HUES6 (cell line): ENCODE measurements around the gene RASL10A.

Experiments
- H3K27ac ChIP-seq: 2 replicates; pipeline ENCODE4 v1.7.0; 2013; ENCODE audit warnings: low read depth, mild to moderate bottlenecking, low read length, inconsistent platforms
- H3K27me3 ChIP-seq: 2 replicates; pipeline ENCODE4 v1.6.1; 2013; ENCODE audit warnings: low read length; ENCODE audit not compliant: control insufficient read depth, insufficient read depth
- H3K36me3 ChIP-seq: 2 replicates; pipeline ENCODE4 v1.6.1; 2013; ENCODE audit warnings: low read length; ENCODE audit not compliant: control insufficient read depth, insufficient read depth
- H3K4me1 ChIP-seq: 2 replicates; pipeline ENCODE4 v1.6.1; 2013; ENCODE audit warnings: low read length; ENCODE audit not compliant: control insufficient read depth, insufficient read depth
- H3K4me3 ChIP-seq: 2 replicates; pipeline ENCODE4 v1.5.1; 2013; ENCODE audit warnings: low read depth, low read length
- H3K9ac ChIP-seq: one replicate; pipeline ENCODE4 v1.6.1; 2013; ENCODE audit warnings: mild to moderate bottlenecking, low read length
- H3K9me3 ChIP-seq: 2 replicates; pipeline ENCODE4 v1.6.1; 2013; ENCODE audit warnings: low read depth, low read length; ENCODE audit not compliant: control insufficient read depth, insufficient read depth

Gene RASL10A

GRCh38 chr22:29309332-29310064 is 6.0 kb downstream of the RASL10A start:
- H3K9me3 ChIP-seq: no peaks in the 10 kb centered on the region
- H3K4me1 ChIP-seq: peaks cover 36% of the 10 kb centered on the region
- H3K27ac ChIP-seq: no peak overlapping the region
- H3K9ac ChIP-seq: no peak overlapping the region
- H3K36me3 ChIP-seq: no peaks in the 10 kb centered on the region
- H3K27me3 ChIP-seq: peaks cover 18% of the 10 kb centered on the region
- H3K4me3 ChIP-seq: no peak overlapping the region

GRCh38 chr22:29308791-29309262 is 6.7 kb downstream of the RASL10A start:
- H3K36me3 ChIP-seq: no peaks in the 10 kb centered on the region
- no peak overlapping the region for H3K9ac ChIP-seq
- peaks cover 29% of the 10 kb centered on the region for H3K4me1 ChIP-seq
- H3K27me3 ChIP-seq: peaks cover 12% of the 10 kb centered on the region
- no peaks in the 10 kb centered on the region for H3K9me3 ChIP-seq
- no peak overlapping the region for H3K27ac ChIP-seq
- no peak overlapping the region for H3K4me3 ChIP-seq

GRCh38 chr22:29308148-29308790 is 7.2 kb downstream of the RASL10A start:
- H3K36me3 ChIP-seq: no peaks in the 10 kb centered on the region
- H3K4me3 ChIP-seq: no peak overlapping the region
- no peaks in the 10 kb centered on the region for H3K9me3 ChIP-seq
- H3K4me1 ChIP-seq: peaks cover 29% of the 10 kb centered on the region
- no peak overlapping the region for H3K27ac ChIP-seq
- H3K9ac ChIP-seq: no peak overlapping the region
- H3K27me3 ChIP-seq: peaks cover 6% of the 10 kb centered on the region

GRCh38 chr22:29307596-29308147 is 7.8 kb downstream of the RASL10A start:
- Histone ChIP-seq H3K9me3 (no peaks in the 10 kb centered on the region), H3K4me1 (peaks cover 29% of the 10 kb centered on the region), H3K27ac (peak overlapping the region; percentile 18; the same call in 1 of the 2 replicates), H3K9ac (peak overlapping the region; percentile 82), H3K4me3 (peak overlapping the region; percentile 71), H3K36me3 (no peaks in the 10 kb centered on the region), H3K27me3 (0 out of 2 replicates have a peak, but pooled peaks cover under 1% of the 10 kb centered on the region)

GRCh38 chr22:29306835-29307595 is 8.5 kb downstream of the RASL10A start:
- Histone ChIP-seq H3K27ac (peak overlapping the region; percentile 98; the same call in 1 of the 2 replicates), H3K4me1 (peaks cover 29% of the 10 kb centered on the region), H3K4me3 (peak overlapping the region; percentile 71)

GRCh38 chr22:29306175-29306834 is 9.2 kb downstream of the RASL10A start, which contains the start of gene GAS2L1:
Gene GAS2L1, plus strand, starts transcription at chr22:29306650. Its CDS starts 1,456 bp downstream, at chr22:29308106.
- Histone ChIP-seq H3K27me3 (no peaks in the 10 kb centered on the region), H3K9ac (peak within 1 kb of the TSS; percentile 84), H3K36me3 (no peaks in the 10 kb centered on the region), H3K4me1 (peaks cover 29% of the 10 kb centered on the region), H3K4me3 (peak within 1 kb of the TSS; percentile 71), H3K27ac (peak within 1 kb of the TSS; percentile 98; the same call in 1 of the 2 replicates), H3K9me3 (no peaks in the 10 kb centered on the region)

More at GRCh38 chr22:29306835-29307595, 8.5 kb downstream of the RASL10A start:
- no peaks in the 10 kb centered on the region for H3K36me3 ChIP-seq
- H3K9me3 ChIP-seq: no peaks in the 10 kb centered on the region
- H3K9ac ChIP-seq: peak overlapping the region; percentile 84
- H3K27me3 ChIP-seq: no peaks in the 10 kb centered on the region

- H3K27ac ChIP-seq: peak overlapping the region; percentile 98; the same call in 1 of the 2 replicates
- H3K9me3 ChIP-seq: no peaks in the 10 kb centered on the region
- peaks cover 26% of the 10 kb centered on the region for H3K4me1 ChIP-seq
- peak overlapping the region; percentile 71 for H3K4me3 ChIP-seq
- H3K9ac ChIP-seq: peak overlapping the region; percentile 84
- no peaks in the 10 kb centered on the region for H3K27me3 ChIP-seq
- H3K36me3 ChIP-seq: peaks cover 4% of the 10 kb centered on the region
Observed at GRCh38 chr22:29305836-29306174, 9.7 kb downstream of the RASL10A start.

GRCh38 chr22:29302681-29303465 is 12.6 kb downstream of the RASL10A start:
- peaks cover 33% of the 10 kb centered on the region for H3K36me3 ChIP-seq
- no peak overlapping the region for H3K9ac ChIP-seq
- H3K4me1 ChIP-seq: peaks cover 7% of the 10 kb centered on the region
- H3K27ac ChIP-seq: no peak overlapping the region
- no peaks in the 10 kb centered on the region for H3K27me3 ChIP-seq
- H3K9me3 ChIP-seq: no peaks in the 10 kb centered on the region
- no peak overlapping the region for H3K4me3 ChIP-seq

GRCh38 chr22:29302402-29302680 is 13.2 kb downstream of the RASL10A start:
- H3K9ac ChIP-seq: no peak overlapping the region
- no peak overlapping the region for H3K4me3 ChIP-seq
- no peaks in the 10 kb centered on the region for H3K9me3 ChIP-seq
- H3K36me3 ChIP-seq: peaks cover 38% of the 10 kb centered on the region
- no peak overlapping the region for H3K27ac ChIP-seq
- no peaks in the 10 kb centered on the region for H3K27me3 ChIP-seq
- peaks cover 4% of the 10 kb centered on the region for H3K4me1 ChIP-seq
